Measurements from ENCODE around the gene CLIC5. TPM values are rescaled to one million over a fixed set of nuclear protein-coding genes. Genes with fewer than 3 reads are reported as not detected.
A peak's percentile ranks its signal among the peaks of the same experiment; 100 is the strongest.

The CLIC5 gene
- polyA plus RNA-seq, 2 donors, result 0.25 to 0.37 TPM

DNA sequence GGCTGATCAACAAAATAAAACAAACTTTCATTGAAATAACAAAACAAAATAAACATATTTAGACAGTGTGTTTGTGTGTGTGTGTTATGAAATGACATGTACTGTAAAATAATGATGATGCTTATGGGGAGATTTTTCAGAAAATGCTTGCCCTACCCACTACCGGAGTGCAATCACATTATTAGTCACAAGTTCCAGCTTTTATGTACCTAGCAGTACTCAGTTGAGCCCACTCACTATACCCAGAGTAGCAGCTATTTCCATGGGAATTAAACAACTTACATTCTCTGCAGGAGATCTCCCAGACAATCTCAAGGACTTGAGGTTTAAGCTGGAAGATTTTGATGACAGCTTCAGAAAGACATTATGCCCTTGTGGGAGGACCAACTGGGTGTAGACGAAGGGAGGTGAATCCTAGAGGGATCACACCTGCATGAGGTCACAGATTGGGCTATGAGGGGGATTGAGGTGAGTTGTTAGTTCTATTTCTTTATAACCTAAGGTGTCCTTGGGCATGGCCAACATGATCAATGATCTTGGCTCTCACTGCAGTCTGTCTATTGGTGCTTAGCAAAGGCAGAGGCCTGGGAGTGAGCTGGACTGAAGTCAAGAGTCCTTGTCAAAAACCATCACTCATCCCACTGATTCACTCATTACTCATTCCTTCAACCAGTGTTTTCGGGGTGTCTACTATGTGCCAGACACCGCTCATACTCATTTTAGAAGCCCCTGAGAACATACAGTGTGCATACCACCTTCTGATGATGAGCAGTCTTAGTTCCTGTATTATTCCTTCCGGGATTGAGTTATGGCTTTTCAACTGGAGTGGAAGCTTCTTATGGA, 6.7 kb upstream of the CLIC5 start:
- no peaks in the 10 kb centered on the region for H3K27me3 ChIP-seq (ENCODE audit: control insufficient read depth in 1 of 2, insufficient read depth in 2 of 2, low read length in 2 of 2)
- no peak overlapping the region for H3K27ac ChIP-seq (ENCODE audit: low read depth in 2 of 2, low read length in 1 of 2)
- H3K9me3 ChIP-seq (ENCODE audit: control insufficient read depth in 2 of 2, insufficient read depth in 1 of 2, low read depth in 1 of 2, low read length in 1 of 2), result no peaks in the 10 kb centered on the region
- H3K4me1 ChIP-seq (ENCODE audit: control insufficient read depth in 2 of 2, insufficient read depth in 2 of 2, low read length in 1 of 2), result no peaks in the 10 kb centered on the region
- no peak overlapping the region for H3K4me3 ChIP-seq (ENCODE audit: low read depth in 1 of 2, low read length in 2 of 2)
- no peaks in the 10 kb centered on the region for H3K36me3 ChIP-seq (ENCODE audit: control insufficient read depth in 2 of 2, insufficient read depth in 2 of 2, low read length in 1 of 2)
- 79 to 88% methylated on average over 5 of the region's 5 CpGs for WGBS, 2 donors

DNA sequence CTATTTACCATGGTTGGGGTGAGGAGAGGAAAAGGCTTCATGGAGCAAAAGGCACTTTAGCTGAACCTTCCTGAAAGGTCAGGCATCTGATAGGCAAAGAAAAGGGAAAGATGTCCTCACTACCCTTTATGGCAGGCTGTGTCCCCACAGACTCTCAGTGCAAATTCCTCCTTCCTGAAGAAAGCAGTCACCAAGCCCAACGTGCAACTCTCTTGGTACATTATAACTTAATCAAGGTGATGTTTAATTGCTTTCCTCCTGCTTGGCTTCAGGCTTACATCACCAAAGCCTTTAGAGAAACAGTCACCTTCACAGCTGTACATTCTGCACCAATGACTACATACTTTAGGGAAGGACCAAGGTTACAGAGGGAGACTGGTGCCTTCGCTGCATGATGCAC, 2.1 kb upstream of the CLIC5 start:
- H3K4me1 ChIP-seq (ENCODE audit: control insufficient read depth in 2 of 2, insufficient read depth in 2 of 2, low read length in 1 of 2), result peaks cover 3 to 8% of the 10 kb centered on the region in 2 donors
- no peak overlapping the region for H3K4me3 ChIP-seq (ENCODE audit: low read depth in 1 of 2, low read length in 2 of 2)
- WGBS, 2 donors, result 79 to 90% methylated on average over 2 of the region's 2 CpGs
- H3K27ac ChIP-seq (ENCODE audit: low read depth in 2 of 2, low read length in 1 of 2), result no peak overlapping the region
- H3K27me3 ChIP-seq (ENCODE audit: control insufficient read depth in 1 of 2, insufficient read depth in 2 of 2, low read length in 2 of 2), result peaks cover 0 to 6% of the 10 kb centered on the region in 2 donors
- H3K9me3 ChIP-seq (ENCODE audit: control insufficient read depth in 2 of 2, insufficient read depth in 1 of 2, low read depth in 1 of 2, low read length in 1 of 2), result no peaks in the 10 kb centered on the region
- no peaks in the 10 kb centered on the region for H3K36me3 ChIP-seq (ENCODE audit: control insufficient read depth in 2 of 2, insufficient read depth in 2 of 2, low read length in 1 of 2)

DNA sequence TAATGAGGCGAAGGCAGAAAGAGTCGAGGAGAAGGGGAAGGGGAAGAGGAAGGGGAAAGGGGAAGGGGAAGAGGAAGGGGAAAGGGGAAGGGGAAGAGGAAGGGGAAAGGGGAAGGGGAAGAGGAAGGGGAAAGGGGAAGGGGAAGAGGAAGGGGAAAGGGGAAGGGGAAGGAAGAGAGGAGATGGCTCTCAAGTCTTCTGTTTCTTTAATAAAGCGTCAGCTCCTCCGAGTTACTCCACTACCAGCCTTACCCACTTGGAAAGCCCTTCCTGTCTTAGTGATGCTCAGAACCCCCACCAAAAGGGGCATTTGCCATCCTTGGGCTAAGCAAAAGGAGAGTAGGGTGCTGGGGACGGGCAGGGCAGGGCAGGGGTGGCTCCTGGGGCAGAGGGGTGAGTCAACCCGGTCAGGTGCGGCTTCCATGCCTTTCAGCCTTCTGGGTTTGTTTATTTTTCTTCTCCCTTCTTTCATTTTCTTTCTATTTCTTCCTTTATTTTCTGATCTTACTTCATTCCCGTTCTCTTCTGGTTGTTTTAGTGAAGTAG, 476 bp upstream of the CLIC5 start:
- Histone ChIP-seq H3K27me3 (ENCODE audit: control insufficient read depth in 1 of 2, insufficient read depth in 2 of 2, low read length in 2 of 2) (peaks cover 0 to 6% of the 10 kb centered on the region in 2 donors), H3K9me3 (ENCODE audit: control insufficient read depth in 2 of 2, insufficient read depth in 1 of 2, low read depth in 1 of 2, low read length in 1 of 2) (no peaks in the 10 kb centered on the region), H3K4me1 (ENCODE audit: control insufficient read depth in 2 of 2, insufficient read depth in 2 of 2, low read length in 1 of 2) (peaks cover 3 to 8% of the 10 kb centered on the region in 2 donors), H3K4me3 (ENCODE audit: low read depth in 1 of 2, low read length in 2 of 2) (peak overlapping the region; percentile 51 to 54), H3K27ac (ENCODE audit: low read depth in 2 of 2, low read length in 1 of 2) (no peak overlapping the region), H3K36me3 (ENCODE audit: control insufficient read depth in 2 of 2, insufficient read depth in 2 of 2, low read length in 1 of 2) (no peaks in the 10 kb centered on the region)
- 24 to 28% methylated on average over 8 of the region's 8 CpGs for WGBS, 2 donors

DNA sequence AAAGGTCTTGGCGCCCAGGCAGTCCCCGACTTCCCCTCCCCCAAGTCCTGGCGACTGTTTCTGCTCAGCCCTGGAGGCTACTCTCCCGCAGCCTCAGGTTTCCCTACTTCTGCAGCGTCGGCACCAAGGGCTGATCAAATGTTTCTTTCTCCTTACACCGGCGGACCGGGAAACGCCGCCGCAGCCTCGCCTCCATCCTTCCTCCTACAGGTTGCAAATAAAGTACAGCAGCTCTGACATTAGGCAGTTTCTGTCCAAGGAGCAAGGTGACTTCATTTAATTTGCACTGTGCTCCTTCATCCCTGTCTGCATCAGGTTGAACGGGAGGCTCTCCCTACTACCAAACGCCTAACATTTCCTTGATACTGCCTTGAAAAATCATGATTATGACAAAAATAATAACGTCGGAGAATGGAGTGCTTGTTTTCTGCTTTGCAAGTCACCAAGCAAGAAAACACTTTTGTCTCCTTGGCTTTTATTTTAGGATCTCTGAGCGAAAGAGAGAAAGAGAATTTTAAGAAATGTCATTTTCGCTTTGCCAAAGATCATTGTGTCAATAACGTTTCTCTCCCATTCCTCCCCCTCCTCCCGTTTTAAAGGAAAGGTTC, 1.0 kb downstream of the CLIC5 start:
- no peaks in the 10 kb centered on the region for H3K36me3 ChIP-seq (ENCODE audit: control insufficient read depth in 2 of 2, insufficient read depth in 2 of 2, low read length in 1 of 2)
- peak overlapping the region in 1 of 2 donors; percentile 49 for H3K27ac ChIP-seq (ENCODE audit: low read depth in 2 of 2, low read length in 1 of 2)
- H3K4me1 ChIP-seq (ENCODE audit: control insufficient read depth in 2 of 2, insufficient read depth in 2 of 2, low read length in 1 of 2), result peaks cover 3 to 8% of the 10 kb centered on the region in 2 donors
- peak overlapping the region; percentile 51 to 54 for H3K4me3 ChIP-seq (ENCODE audit: low read depth in 1 of 2, low read length in 2 of 2)
- WGBS, 2 donors, result 12 to 20% methylated on average over 21 of the region's 21 CpGs
- peaks cover 0 to 6% of the 10 kb centered on the region in 2 donors for H3K27me3 ChIP-seq (ENCODE audit: control insufficient read depth in 1 of 2, insufficient read depth in 2 of 2, low read length in 2 of 2)
- no peaks in the 10 kb centered on the region for H3K9me3 ChIP-seq (ENCODE audit: control insufficient read depth in 2 of 2, insufficient read depth in 1 of 2, low read depth in 1 of 2, low read length in 1 of 2)

DNA sequence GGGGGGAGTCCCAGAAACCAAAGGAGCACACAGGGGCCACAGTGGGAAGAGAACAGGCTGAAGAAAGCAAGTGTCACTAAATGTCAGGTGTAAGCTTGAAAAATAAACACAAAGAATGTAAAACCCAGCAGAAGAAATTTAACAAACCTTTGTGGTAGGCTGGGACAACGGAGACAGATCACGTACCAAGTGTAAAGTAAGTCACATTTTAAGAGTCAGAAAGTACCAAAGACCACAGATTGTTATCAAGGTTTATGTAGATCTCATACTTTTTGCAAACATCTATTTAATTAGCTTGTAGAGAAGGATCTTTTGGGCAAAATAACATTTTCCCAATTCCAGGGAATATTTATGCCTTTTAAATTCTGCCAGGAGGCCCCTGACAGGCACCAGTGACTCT, 1.6 kb downstream of the CLIC5 start:
- no peak overlapping the region for H3K27ac ChIP-seq (ENCODE audit: low read depth in 2 of 2, low read length in 1 of 2)
- peaks cover 3 to 8% of the 10 kb centered on the region in 2 donors for H3K4me1 ChIP-seq (ENCODE audit: control insufficient read depth in 2 of 2, insufficient read depth in 2 of 2, low read length in 1 of 2)
- 79 to 81% methylated on average over 2 of the region's 2 CpGs for WGBS, 2 donors
- H3K4me3 ChIP-seq (ENCODE audit: low read depth in 1 of 2, low read length in 2 of 2), result no peak overlapping the region
- no peaks in the 10 kb centered on the region for H3K9me3 ChIP-seq (ENCODE audit: control insufficient read depth in 2 of 2, insufficient read depth in 1 of 2, low read depth in 1 of 2, low read length in 1 of 2)
- H3K27me3 ChIP-seq (ENCODE audit: control insufficient read depth in 1 of 2, insufficient read depth in 2 of 2, low read length in 2 of 2), result peaks cover 0 to 6% of the 10 kb centered on the region in 2 donors
- H3K36me3 ChIP-seq (ENCODE audit: control insufficient read depth in 2 of 2, insufficient read depth in 2 of 2, low read length in 1 of 2), result no peaks in the 10 kb centered on the region

DNA sequence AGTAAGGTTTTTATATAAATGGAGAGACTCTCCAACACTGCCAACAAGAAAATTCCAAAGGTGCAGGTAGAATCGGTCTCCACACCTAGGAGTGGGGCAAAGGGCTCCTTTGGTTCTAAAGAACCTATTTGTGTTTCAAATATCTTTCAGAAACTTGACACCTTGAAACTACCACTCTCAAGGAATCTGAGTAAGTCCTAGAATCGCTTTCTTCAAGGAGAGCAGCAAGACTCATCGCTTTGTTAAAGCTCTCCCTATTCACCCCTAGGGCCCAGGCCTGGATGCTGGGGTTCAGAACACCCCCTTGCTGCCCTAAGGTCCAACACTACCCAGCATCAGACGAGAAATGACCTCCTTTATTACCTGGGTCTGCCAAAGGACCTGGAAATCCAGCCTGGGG, 2.0 kb downstream of the CLIC5 start:
- H3K9me3 ChIP-seq (ENCODE audit: control insufficient read depth in 2 of 2, insufficient read depth in 1 of 2, low read depth in 1 of 2, low read length in 1 of 2), result no peaks in the 10 kb centered on the region
- H3K27ac ChIP-seq (ENCODE audit: low read depth in 2 of 2, low read length in 1 of 2), result no peak overlapping the region
- H3K36me3 ChIP-seq (ENCODE audit: control insufficient read depth in 2 of 2, insufficient read depth in 2 of 2, low read length in 1 of 2), result no peaks in the 10 kb centered on the region
- 86 to 90% methylated on average over 4 of the region's 4 CpGs for WGBS, 2 donors
- H3K4me3 ChIP-seq (ENCODE audit: low read depth in 1 of 2, low read length in 2 of 2), result no peak overlapping the region
- H3K4me1 ChIP-seq (ENCODE audit: control insufficient read depth in 2 of 2, insufficient read depth in 2 of 2, low read length in 1 of 2), result peaks cover 3 to 8% of the 10 kb centered on the region in 2 donors
- peaks cover 0 to 6% of the 10 kb centered on the region in 2 donors for H3K27me3 ChIP-seq (ENCODE audit: control insufficient read depth in 1 of 2, insufficient read depth in 2 of 2, low read length in 2 of 2)

DNA sequence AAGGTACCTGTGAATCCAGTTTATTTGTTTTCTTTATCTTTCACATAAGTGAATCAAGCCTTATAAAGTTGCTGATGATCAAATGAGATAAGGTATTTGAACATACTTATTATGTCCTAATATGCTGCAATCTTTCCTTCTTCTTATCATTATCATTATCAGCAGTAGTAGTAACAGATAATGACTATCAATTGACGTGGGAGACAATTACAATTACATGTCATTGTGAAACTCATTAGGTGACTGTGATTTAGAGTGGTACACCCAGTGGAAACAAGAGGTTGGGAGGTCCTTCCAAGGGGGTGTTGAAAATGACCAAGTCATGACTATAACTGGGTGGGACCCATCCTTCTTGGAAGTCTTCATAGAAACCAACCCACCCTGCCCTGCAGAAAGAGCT, 2.8 kb downstream of the CLIC5 start:
- peaks cover 3 to 8% of the 10 kb centered on the region in 2 donors for H3K4me1 ChIP-seq (ENCODE audit: control insufficient read depth in 2 of 2, insufficient read depth in 2 of 2, low read length in 1 of 2)
- H3K9me3 ChIP-seq (ENCODE audit: control insufficient read depth in 2 of 2, insufficient read depth in 1 of 2, low read depth in 1 of 2, low read length in 1 of 2), result no peaks in the 10 kb centered on the region
- H3K4me3 ChIP-seq (ENCODE audit: low read depth in 1 of 2, low read length in 2 of 2), result no peak overlapping the region
- H3K27ac ChIP-seq (ENCODE audit: low read depth in 2 of 2, low read length in 1 of 2), result no peak overlapping the region
- peaks cover 0 to 6% of the 10 kb centered on the region in 2 donors for H3K27me3 ChIP-seq (ENCODE audit: control insufficient read depth in 1 of 2, insufficient read depth in 2 of 2, low read length in 2 of 2)
- WGBS, 2 donors, result 80 to 86% methylated on average over 1 of the region's 1 CpG
- no peaks in the 10 kb centered on the region for H3K36me3 ChIP-seq (ENCODE audit: control insufficient read depth in 2 of 2, insufficient read depth in 2 of 2, low read length in 1 of 2)

DNA sequence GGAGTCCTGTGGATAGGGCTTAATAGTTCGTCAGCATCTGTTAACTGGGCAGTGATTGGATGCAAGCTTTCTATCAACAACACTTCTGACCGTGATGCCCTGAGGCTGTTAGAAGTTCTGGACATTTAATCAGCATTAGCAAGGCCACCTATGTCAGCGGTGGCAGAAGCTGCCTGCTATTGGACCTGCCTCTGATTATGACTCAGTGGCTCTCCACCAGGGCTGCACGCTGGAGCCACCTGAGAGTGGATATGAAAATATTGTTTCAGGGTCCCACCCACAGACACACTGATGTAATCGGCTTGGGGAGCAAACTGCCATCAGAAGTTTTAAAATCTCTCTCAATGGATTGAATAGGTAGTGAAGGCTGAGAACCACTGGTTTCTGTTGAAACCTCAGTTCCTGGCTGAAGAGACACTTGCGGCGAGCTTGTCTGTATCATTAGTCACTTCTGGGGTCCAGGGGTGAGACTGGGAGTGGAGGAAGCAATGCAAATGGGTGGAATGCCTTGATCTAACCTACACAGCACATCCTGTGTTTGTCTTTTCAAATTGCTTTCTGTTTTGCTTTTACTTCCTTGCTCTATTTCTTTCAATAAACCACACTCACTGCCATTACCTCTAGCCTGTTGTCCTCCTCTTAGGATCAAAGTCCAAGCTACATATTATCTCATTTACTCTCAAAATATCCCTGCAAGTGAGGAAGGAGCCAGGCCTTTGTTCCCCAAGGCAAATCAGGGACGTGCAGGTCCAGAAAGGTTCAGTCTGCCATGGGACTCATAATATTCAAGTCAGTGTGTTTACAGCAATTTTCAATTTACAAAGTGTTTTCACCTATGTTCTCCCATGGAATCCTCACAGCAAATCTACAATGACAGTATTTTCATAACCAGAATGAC, 4.2 kb downstream of the CLIC5 start:
- H3K36me3 ChIP-seq (ENCODE audit: control insufficient read depth in 2 of 2, insufficient read depth in 2 of 2, low read length in 1 of 2), result no peaks in the 10 kb centered on the region
- peaks cover 3 to 8% of the 10 kb centered on the region in 2 donors for H3K4me1 ChIP-seq (ENCODE audit: control insufficient read depth in 2 of 2, insufficient read depth in 2 of 2, low read length in 1 of 2)
- peak overlapping the region; percentile 15 to 38 for H3K27ac ChIP-seq (ENCODE audit: low read depth in 2 of 2, low read length in 1 of 2)
- 62 to 71% methylated on average over 8 of the region's 8 CpGs for WGBS, 2 donors
- no peaks in the 10 kb centered on the region for H3K9me3 ChIP-seq (ENCODE audit: control insufficient read depth in 2 of 2, insufficient read depth in 1 of 2, low read depth in 1 of 2, low read length in 1 of 2)
- peaks cover 0 to 4% of the 10 kb centered on the region in 2 donors for H3K27me3 ChIP-seq (ENCODE audit: control insufficient read depth in 1 of 2, insufficient read depth in 2 of 2, low read length in 2 of 2)
- H3K4me3 ChIP-seq (ENCODE audit: low read depth in 1 of 2, low read length in 2 of 2), result no peak overlapping the region

DNA sequence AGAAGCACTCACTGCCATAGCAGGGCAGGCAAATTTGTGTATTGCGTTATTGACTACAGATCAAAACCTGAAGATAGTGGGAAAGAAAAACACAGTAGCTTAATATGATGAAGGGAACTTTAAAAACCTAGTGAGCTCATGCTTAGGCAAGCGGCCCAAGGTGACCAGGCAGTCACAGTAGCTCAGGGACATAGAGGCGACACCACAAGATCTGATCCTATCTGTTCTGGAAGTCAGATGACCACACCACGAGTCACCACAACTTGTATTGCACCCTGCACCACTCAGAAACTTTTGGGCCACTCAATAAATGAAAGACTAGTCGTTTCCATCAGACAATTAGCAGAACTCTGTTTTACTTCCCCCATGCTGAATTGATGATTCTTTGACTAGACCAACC, 4.9 kb downstream of the CLIC5 start:
- Histone ChIP-seq H3K27me3 (ENCODE audit: control insufficient read depth in 1 of 2, insufficient read depth in 2 of 2, low read length in 2 of 2) (peaks cover 0 to 4% of the 10 kb centered on the region in 2 donors), H3K4me1 (ENCODE audit: control insufficient read depth in 2 of 2, insufficient read depth in 2 of 2, low read length in 1 of 2) (peaks cover 3 to 8% of the 10 kb centered on the region in 2 donors), H3K9me3 (ENCODE audit: control insufficient read depth in 2 of 2, insufficient read depth in 1 of 2, low read depth in 1 of 2, low read length in 1 of 2) (no peaks in the 10 kb centered on the region), H3K4me3 (ENCODE audit: low read depth in 1 of 2, low read length in 2 of 2) (no peak overlapping the region), H3K36me3 (ENCODE audit: control insufficient read depth in 2 of 2, insufficient read depth in 2 of 2, low read length in 1 of 2) (no peaks in the 10 kb centered on the region), H3K27ac (ENCODE audit: low read depth in 2 of 2, low read length in 1 of 2) (peak overlapping the region in 1 of 2 donors; percentile 38)
- 84 to 85% methylated on average over 5 of the region's 5 CpGs for WGBS, 2 donors
